ENCODE measurements around the gene SUFU. TPM values are rescaled to one million over a fixed set of nuclear protein-coding genes. Genes with fewer than 3 reads are reported as not detected.

Gene SUFU
- total RNA-seq (2014; rRNA removed; shearing (Covaris generic)) (5.6 and 6.6 TPM in 2 replicates), polyA plus RNA-seq (2016; fragmentation: Nextera tagmentation; extraction: Ambion mirVana) (2.8 and 3.3 TPM in 2 replicates)
- long read RNA-seq, partial matches to known transcripts: 0 of 2 reads
- long read RNA-seq, other reads (novel, unspliced or antisense): 2 of 2 reads

GRCh38 chr10:102503264-102504178 lies at the start of gene SUFU:
TSS of gene SUFU (plus strand) at chr10:102503972. CDS start at chr10:102504153, 181 bp downstream.
- Histone ChIP-seq H3F3A (replicated peaks; ENCODE audit: low read depth) (peaks cover 3% of the 10 kb centered on the region; the same call in 1 of the 2 replicates), H3K27me3 (ENCODE audit: insufficient read depth) (peaks cover 16% of the 10 kb centered on the region), H3K36me3 (ENCODE audit: insufficient read depth) (no peaks in the 10 kb centered on the region), H3K4me1 (ENCODE audit: insufficient read depth) (peaks cover 6% of the 10 kb centered on the region; the same call in 1 of the 2 replicates), H3K4me3 (peak within 1 kb of the TSS; percentile 72), H3K9me2 (ENCODE audit: insufficient read depth) (no peaks in the 10 kb centered on the region), H3K79me2 (replicated peaks; ENCODE audit: insufficient read depth) (peaks cover 32% of the 10 kb centered on the region), H3K4me2 (peak within 1 kb of the TSS; percentile 88), H3K27ac (ENCODE audit: low read depth) (0 out of 2 replicates have a peak within 1 kb of the TSS, but pooled peaks have one; percentile 1), H2AFZ (peak within 1 kb of the TSS; percentile 54), H4K20me1 (replicated peaks; ENCODE audit: insufficient read depth) (peaks cover 49% of the 10 kb centered on the region)
- Mint-ChIP-seq H3K4me3 (peak within 1 kb of the TSS; percentile 96; the same call in 2 of the 3 replicates), H3K27ac (peak within 1 kb of the TSS; percentile 82), H3K4me1 (peaks cover 8% of the 10 kb centered on the region; the same call in 2 of the 3 replicates), H3K9me3 (no peaks in the 10 kb centered on the region), H3K27me3 (ENCODE audit: insufficient read depth, low read depth, poor library complexity) (peaks cover 7% of the 10 kb centered on the region), H3K36me3 (ENCODE audit: low read depth) (no peaks in the 10 kb centered on the region)
- ATAC-seq (peak; percentile 65), DNase-seq (ENCODE audit: low spot score) (peak; percentile 100)
- no peak for TF ChIP-seq ZNF331 (CRISPR knock-in tag; IDR thresholded peaks at IDR 0.05; ENCODE audit: low read depth)
- no peak for TF ChIP-seq NANOG (IDR thresholded peaks at IDR 0.05; ENCODE audit: borderline replicate concordance)
- TF ChIP-seq CTCF (conservative IDR thresholded peaks at IDR 0.05; ENCODE audit: low read depth in 2 of 2): peak; percentile 85 to 97
- TF ChIP-seq POLR2AphosphoS5 (IDR thresholded peaks at IDR 0.05; ENCODE audit: low read depth): peak; percentile 90
- no peak for TF ChIP-seq ZNF462 (CRISPR knock-in tag; IDR thresholded peaks at IDR 0.05)
- peak; percentile 59 for TF ChIP-seq CREB1 (CRISPR knock-in tag; IDR thresholded peaks at IDR 0.05; ENCODE audit: low read depth)
